NCI-H2227 (cell line): ENCODE results near the gene AKNA.

Source experiments
- DNase-seq: peaks from one replicate; lab custom pipeline; 2025; ENCODE audit not compliant: unreplicated experiment; lab: John Stamatoyannopoulos, UW

AKNA gene

DNA sequence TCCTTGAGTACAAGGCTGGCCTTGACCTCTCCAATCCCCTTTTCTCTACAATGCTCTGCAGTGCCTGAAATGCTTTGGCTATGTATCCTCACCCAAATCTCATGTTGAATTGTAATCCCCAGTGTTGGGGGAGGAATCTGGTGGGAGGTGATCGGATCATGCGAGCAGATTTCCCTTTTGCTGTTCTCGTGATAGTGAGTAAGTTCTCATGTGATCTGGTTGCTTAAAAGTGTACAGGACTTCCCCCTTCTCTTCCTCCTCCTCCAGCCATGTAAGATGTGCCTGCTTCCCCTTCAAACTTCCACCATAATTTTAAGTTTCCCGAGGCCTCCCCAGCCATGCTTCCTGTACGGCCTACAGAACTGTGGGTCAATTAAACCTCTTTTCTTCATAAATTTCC lies 28.5 kb upstream of the AKNA start:
- DNase-seq, result no peak

DNA sequence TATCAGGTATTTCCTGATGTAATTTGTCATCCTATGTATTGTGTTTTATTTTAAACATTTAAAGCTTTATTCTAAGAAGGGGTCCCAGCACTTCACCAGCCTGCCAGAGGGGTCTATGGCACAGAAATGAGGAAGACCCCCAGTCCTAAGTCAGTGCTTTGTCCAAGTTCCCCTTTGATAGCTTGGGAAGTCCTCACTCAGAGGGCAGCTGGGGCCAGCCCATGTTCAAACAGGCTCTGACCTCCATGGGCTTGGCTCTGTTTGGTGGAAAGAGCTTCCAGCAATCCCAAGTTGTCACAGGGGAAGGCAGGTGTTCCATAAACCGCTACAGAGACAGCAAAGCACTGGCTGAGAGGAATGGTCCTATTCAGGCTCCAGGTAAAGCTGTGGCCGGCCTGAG lies 26.6 kb upstream of the AKNA start:
- no peak for DNase-seq

DNA sequence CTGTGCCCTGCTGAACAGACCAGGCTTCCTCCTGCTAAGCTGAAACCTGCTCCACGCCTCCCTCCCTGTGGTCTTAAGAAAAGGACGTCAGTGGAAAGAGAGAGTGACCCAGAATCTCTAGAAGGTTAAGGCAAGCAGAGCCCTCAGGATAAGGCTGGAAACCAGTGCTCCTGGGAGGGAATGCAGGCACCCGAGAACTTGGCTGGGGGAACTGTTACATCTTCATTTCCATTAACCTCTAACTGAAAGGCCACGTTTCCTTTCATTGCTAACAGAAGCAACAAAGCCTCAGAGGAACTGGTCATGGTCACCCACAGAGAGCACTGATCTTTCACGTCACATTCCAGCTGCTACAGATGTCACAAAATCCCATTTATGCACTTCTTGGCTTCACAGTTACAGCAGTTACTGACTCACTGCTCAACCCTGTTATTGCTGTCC lies 26.1 kb upstream of the AKNA start:
- DNase-seq, result peak; percentile 26

DNA sequence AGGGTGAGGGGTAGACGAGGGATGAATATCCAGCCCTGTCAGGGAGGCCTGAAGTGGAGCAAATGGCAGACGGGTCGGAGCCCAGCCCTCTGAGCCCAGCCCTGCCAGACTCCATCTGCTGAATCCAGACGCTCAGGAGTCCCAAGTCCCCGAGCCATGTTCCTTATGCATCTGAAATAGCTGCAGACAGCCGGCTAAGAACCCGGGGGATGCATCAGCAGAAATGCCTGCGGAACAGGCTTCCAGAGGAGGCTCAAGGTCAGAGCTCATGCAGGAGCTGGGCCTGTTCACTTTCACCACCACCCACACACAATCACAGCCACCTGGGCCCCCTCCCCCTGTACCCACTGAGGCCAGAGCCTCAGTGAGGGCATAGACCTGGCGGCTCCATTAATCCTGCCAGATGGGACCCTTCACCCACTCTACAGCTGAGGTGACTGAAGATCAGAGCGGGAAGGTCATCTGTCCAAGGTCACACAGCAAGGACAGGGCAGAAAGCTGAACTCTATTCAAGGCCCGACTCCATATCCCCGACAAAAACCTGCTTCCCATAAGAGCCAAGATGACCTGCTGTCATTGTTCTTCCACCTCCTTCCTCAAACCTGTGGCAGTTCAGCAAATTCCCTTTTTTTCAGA lies 24.4 kb upstream of the AKNA start:
- DNase-seq, result no peak

DNA sequence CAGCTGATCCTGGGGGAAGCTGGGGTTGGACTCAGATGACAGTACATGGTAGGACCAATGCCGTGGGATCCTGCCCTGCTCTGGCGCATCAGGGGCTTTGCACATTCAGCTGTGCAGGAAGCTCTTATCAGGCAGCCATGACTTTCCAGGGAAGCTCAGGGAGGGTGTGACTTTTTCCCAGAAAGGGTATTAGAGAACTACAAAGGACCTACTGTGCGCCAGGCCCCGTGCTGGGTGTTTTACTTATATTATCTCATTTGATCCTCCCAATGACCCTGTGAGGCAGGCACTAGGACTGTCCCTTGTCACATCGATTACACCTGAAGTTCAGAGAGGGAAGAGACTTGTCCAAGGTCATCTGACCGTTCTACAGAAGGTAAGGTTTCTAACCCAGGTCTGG lies 23.7 kb upstream of the AKNA start:
- DNase-seq, result no peak

DNA sequence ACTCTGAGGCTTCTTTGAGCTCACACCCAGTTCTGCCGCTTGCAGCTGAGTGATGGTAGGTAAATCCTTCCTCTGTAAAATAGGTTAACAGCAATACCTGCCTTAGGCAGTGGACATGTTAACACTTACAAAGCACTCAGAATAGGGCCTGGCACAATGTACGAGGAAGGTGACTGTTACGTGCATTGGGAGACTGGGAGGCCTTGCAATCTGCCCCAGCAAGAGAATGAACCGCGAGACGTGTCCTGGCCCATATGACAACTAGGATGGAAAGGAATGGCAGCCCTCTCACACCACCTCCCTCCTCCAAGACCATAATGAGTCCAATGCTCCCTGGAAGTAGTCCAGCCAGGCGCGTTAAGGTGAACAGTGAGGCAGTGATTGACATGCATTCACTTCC lies 23.1 kb upstream of the AKNA start:
- DNase-seq, result no peak

DNA sequence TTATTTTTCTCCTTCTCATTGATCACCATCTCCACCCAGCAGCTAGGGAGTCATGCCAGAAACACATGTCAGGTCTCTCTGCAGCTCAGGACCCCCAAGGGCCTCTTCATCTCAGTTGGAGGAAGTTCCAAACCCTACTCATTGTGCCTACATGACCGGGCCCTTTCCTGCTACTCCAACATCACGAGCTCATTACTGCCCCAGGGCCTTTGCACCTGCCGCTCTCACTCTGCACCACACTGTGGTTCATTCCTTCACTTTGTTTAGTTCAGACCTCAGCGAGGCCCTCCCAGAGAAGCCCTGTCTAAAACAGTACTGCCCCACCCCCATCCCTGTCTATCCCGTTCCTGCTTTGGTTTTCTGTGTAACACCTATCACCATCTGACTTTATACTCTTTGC lies 22.1 kb upstream of the AKNA start:
- DNase-seq, result no peak

DNA sequence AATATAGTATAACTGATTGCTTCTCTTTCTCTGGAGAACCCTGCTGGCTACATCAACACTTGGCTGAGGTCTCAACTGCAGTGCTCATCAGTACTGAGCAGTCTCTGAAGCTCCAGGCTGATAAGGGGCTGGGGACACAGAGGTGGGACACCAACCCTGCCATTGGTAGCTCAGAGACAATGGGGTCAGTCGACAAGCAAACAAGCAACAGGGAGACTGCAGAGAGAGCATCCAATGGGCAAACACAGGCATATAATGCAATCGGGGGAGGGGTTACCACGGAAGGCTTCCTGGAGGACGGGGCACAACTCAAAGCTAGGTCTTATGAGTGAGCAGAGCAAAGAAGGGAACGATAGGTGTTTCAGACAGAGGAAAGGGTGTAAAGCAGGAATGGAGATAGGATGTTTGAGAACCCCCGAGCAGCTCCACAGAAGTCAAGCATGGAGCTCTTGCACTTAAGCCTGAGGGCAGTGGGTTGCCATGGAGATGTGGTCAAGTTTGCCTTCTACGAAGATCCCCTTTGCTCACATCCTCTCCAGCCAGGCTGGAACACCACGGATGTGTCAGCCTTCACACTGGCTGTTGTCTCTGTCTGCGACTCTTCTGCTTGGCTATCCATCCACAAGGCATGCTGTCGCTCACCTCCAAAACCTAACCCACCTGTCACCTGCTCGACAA lies 21.5 kb upstream of the AKNA start:
- DNase-seq, result no peak

DNA sequence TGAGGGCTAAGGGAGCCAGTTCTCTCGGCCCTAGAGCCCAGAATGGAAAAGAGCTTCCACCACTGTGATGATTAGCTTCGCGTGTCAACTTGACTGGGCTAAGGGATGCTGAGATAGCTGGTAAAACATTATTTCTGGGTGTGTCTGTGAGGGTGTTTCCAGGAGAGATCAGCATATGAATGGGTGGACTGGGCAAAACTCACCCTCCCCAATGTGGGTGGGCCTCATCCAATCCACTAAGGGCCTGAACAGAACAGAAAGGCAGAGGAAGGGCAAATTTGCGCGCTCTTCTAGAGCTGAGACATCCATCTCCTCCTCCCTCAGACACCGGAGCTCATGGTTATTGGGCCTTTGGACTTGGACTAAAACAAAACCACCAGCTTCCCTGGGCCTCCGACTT lies 20.9 kb upstream of the AKNA start:
- DNase-seq, result no peak

DNA sequence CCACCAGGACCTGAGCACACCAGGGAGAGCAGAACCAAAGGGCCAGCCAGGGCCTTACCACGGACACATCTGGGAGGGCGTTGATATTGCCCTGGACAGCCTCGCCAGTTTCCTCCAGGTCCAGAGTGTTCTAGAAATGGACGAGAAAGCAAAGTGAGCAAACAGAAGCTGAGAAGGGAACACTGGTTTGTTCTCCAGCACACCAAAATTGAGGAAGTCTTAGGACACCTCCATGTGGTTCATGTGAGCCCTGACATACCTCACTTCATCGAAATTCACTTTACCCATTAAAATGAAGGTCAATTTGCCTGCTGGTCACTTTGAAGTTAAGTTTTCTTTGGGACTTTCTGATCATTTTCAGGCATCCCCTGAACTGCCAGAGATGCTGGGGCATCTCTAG lies 20.1 kb upstream of the AKNA start:
- no peak for DNase-seq

DNA sequence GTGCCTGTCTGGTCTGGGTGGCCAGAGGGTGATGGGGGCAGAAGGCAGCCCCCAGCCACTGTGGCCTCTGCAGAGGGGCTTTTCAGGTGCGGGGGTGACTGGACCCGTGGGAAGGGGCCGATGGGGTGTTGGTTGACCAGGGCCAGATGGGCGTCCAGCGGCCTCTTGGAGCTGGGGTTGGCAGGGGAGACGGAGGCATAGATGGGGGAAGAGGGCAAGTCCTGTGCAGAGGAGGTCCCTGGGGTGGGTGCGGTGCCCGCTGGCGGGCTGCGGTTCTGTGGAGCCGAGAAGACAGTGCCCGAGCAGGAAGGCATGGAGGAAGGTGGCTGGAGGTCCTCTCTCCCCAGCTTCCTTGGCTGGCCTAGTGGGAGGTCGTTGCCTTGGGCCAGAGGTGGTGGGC lies 18.7 kb upstream of the AKNA start:
- DNase-seq, result no peak

DNA sequence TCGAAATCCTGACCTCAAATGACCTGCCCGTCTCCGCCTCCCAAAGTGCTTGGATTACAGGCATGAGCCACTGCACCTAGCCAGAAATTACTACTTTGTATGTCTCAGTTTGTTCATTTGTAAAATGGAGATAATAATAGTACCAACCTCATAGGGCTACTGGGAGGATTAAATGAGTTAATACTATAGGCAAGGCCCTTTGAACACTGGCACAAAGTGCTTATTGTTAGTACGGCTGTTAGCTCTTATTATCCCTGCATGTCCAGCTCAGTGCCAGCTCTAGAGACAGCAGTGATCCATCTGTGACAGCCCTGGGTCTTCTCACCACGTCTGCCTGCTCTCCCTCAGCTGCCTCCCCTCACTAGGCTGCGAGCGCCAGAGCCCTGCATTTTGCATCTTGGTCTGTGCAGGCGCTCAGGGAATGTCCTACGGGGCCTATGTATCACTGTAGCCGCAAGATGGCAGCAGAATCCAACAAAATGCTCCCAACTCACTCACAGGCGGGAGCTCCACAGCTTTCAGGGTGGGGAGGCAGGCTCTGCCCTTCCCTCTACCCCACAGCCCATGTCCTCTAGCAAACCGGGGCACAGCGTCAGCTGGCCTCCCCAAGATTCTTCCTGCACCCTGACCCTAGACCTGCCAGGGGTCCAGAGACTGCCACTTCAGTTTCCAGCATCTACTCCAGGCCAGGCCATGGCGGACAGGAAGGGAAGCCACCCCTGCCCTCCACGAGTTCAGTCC lies 17.7 kb upstream of the AKNA start:
- peak; percentile 83 for DNase-seq

DNA sequence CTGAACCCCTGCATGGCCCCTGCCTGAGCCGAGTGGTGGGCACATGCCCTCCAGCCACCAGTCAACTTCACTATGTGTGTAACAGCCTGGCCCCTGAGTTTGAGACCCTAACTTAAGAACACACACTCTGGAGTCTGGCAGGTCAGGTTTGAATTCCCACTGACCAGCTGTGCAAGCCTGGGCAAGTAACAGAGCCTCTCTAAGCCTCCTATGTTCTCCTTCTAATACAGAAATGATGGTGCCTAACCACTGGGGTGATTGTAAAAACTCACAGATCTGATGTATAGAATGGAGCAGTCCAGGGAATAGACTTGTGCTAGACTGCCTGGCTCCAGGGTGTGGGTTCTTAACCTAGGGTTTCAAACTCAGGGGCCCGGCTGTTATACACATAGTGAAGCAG lies 16.7 kb upstream of the AKNA start:
- DNase-seq, result no peak

DNA sequence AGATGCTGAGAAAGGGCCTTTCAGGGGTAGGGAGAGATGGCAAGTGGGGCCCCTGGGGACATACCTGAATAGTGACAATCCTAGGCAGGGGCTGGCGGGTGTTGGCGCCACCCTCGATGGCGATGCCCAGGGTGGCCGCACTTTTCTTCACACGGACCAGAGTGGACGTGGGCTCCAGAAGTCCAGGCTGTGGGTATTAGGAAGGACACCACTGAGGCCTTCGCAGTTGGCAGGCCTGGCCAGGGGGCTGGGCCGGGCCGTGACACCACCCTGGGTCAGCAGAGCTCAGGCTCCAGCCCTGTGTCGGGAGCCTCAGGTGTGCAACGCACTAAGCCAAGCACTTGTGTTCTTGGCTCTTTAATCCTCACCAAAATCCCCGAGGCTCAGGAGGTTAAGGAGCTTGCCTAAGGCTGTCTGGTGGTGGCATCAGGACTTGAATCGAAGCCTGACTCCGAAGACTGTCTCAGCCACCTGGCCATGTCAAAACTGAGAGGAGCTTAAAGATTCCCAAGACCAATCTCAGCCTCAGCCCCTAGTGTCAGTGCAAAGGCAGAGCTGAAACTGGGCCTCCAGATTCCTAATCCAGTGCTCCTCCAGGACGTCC lies 15.5 kb upstream of the AKNA start:
- DNase-seq, result no peak

DNA sequence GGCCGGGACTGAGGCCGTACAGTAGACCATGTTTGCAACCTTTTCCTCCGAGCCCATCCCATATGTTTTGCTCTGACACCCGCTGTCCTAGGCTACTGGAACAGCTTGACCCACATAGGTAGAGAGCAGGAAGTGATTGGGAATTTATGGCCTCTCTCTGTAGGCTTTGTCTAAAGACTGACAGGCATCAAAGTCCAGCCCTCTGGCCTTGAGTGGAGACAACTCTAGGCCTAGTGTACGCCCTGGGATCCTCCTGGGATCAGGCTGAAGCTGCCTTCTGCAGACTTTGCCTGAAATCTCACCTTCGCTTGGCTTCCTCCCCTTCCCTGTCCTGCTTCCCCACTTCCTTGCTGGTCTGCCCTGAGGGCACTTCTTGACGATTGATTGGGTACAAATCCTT lies 13.6 kb upstream of the AKNA start:
- no peak for DNase-seq

DNA sequence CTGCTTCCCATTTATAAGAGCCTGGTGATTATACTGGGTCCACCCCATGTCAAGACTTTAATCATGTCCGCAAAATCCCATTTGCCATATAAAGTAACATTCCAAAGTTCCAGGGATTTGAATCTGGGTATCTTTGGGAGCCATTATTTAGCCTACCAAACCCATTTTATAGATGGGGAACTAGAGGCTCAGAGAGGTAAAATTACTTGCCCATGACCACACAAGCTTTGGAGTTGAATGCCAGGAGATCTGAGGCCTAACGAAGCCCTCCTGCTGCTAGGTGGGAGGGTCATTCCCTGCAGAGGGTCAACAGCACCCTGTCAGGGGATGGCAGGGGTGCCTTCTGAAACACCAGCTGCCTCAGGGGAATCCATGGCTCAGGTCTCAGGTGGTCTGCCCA lies 13.0 kb upstream of the AKNA start:
- no peak for DNase-seq

DNA sequence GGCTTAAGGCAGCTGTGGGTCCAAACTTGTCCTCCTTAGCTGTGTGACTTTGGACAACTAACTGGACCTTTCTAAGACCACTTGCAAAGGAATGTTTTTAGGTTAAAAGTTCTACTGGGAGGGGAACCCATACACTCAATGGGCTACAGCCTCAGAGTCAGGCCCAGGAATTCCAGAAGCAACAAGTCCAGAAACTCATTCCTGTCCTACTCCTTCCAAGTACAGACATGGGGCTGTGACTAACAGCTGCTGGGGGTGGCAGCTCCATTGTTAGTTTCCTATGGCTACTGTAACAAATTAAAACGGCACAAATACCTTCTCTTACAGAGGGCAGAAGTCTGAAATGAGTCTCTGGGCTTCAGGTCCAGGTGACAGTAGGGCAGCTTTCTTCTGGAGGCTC lies 12.4 kb upstream of the AKNA start:
- DNase-seq, result no peak

DNA sequence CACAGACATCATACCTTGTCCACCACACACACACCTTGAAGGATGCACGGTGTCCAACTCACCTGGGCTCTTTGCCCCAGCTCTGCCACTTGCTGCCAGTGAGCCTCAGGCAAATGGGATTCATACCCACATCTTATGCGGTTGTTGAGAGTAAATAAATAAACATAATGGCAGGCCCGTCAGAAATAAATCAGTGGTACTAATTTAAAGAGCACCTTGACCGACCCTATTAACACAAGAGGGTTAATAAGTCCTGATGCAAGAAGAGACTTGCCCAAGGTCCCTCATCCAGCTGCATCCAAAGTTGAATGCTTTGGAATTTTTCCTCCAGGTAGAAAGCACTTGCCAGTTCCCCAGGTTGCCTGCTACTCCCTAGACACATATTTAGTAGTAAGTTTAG lies 11.6 kb upstream of the AKNA start:
- DNase-seq, result no peak

DNA sequence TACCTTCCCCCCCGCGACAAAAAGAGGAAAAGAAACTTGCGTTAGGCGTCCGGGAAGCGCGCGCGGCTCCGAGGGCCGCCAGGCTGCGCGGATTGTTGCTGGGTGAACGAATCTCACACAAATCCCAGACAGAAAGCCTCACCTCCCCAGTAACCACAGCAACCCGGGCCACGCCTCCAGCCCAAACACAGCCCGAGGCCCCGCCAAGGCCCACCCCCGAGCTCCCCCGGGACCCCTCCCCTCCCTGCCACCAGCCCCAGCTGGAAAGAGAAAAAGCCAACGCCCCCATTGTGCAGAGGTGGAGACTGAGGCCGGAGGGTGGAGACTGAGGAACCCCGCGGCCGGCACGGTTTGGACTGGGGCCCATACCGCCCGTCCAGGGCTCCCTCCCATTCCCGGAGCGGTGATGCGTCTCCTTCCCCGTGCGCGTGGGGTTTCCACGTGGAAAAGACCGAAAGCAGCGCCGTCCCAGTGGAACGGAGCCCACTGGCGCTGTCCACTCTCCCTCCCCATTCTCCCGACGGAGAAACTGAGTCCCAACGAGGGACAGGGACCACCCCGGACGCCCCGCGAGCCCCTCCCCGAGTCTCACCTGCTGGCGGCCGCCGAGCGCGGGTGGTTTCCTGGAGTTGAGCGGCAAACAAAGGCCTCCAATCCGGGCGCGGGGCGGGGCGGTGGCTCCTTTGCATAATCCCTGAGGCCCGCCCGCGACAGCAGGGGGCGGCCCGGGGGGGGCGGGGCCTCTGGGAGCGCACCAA lies 10.2 kb upstream of the AKNA start:
- peak; percentile 93 for DNase-seq

DNA sequence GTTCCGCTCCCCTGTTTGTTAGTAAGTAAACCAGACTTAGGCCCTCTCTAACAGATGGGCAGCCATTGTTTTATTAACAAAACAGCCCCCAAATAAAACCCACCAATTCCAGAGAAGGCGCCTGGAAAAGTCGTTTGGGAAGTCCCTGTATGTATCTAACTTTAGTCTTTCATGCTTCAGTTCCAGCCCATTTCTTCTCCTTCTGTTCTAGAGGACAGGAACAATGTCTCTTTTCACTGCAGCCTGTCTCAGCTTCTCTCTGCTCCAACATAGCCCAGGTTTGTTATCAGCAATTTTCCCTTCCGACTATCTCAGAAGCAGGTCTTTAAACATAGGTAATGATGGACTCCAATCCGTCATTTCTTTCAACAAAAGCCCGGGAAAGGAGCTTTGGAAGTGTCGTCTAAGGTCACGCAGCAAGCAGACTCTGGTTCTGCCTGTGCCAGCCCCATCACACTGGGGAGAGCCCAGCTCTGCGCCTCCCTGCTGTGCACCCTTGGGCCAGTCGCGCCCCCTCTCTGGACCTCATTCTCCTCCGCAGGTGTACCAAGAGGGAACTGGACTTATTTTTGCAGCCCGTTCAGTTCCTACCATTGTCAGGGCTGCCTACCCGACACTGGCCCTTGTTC lies 9.6 kb upstream of the AKNA start:
- DNase-seq, result peak; percentile 56
